ENCODE results near the gene BACH2. TPM values are rescaled to one million over a fixed set of nuclear protein-coding genes. Genes with fewer than 3 reads are reported as not detected.

The BACH2 gene
- total and polyA plus RNA-seq, 7 donors: 0.12 to 16.9 (median 5.9) TPM

DNA sequence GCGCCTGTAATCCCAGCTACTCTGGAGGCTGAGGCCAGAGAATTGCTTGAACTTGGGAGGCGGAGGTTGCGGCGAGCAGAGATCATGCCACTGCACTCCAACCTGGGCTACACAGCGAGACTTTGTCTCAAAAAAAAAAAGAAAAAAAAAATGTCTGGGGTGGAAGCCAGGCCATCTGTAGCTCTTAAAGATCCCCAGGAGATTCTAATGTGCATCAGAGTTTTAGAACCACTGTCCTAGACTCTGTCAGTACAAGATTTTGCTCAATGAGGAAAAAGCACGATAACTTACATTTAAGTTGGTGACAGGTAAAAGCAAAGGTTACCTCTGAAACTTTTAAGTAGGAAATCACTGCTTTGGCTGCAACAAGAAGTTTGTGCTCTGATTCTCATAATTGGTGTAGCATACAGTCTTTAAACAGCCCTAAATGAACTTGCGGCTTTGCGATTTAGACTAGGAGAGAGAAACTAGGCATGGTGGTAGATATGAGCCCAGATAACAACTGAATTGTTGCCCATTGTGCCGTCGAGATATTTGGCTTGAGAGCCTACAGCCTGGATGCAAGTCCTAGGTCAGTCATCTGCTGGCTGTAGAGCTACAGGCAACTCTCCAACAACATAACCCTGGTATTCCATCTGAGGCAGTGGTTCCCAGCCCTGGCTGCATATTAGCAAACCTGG, 67.2 kb downstream of the BACH2 start:
- no peak overlapping the region for H3K27ac ChIP-seq
- TF ChIP-seq, protein P1, sequence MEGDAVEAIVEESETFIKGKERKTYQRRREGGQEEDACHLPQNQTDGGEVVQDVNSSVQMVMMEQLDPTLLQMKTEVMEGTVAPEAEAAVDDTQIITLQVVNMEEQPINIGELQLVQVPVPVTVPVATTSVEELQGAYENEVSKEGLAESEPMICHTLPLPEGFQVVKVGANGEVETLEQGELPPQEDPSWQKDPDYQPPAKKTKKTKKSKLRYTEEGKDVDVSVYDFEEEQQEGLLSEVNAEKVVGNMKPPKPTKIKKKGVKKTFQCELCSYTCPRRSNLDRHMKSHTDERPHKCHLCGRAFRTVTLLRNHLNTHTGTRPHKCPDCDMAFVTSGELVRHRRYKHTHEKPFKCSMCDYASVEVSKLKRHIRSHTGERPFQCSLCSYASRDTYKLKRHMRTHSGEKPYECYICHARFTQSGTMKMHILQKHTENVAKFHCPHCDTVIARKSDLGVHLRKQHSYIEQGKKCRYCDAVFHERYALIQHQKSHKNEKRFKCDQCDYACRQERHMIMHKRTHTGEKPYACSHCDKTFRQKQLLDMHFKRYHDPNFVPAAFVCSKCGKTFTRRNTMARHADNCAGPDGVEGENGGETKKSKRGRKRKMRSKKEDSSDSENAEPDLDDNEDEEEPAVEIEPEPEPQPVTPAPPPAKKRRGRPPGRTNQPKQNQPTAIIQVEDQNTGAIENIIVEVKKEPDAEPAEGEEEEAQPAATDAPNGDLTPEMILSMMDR (IDR thresholded peaks at IDR 0.05): no peak
- no peaks in the 10 kb centered on the region for H3K27me3 ChIP-seq (ENCODE audit: insufficient read depth in 3 of 3, low read length in 2 of 3)
- ATAC-seq (peak in 3 of 4 donors; percentile 38 to 57 (median 47)), DNase-seq (no peak)
- no peaks in the 10 kb centered on the region for H3K36me3 ChIP-seq (ENCODE audit: insufficient read depth in 1 of 2, low read depth in 1 of 2)
- H3K4me1 ChIP-seq: peaks cover 43% of the 10 kb centered on the region
- H3K4me3 ChIP-seq: no peak overlapping the region
- 65 to 72% (median 70%) methylated on average over 10 of the region's 10 CpGs for WGBS, 3 donors
- no peaks in the 10 kb centered on the region for H3K9me3 ChIP-seq
- intact Hi-C loops (cut with DNase I): loop anchor here in 1 of 2 donors (10.0 kb wide), 1 partner anchor 165 kb away; no protein-coding TSS in a partner anchor

DNA sequence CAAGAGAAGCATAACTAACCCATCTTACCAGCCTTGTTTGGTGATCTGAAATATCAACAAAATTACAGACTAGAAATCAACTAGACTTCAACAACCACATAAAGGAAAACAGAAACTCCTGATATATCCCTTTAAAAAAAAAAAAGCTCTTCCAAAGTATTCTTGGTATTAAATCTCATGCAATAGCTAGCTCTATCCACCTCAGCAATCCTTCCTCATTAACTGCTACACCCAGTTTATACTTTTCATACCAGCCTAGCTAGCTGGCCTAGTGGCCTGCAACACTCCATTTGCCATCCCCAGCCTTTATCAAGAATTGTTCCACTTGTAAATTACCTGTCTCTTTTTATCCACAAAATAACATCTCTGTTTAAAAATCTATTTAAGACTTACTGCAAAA, 69.0 kb downstream of the BACH2 start:
- H3K4me3 ChIP-seq: no peak overlapping the region
- H3K27ac ChIP-seq: peak overlapping the region; percentile 27
- no peaks in the 10 kb centered on the region for H3K9me3 ChIP-seq
- H3K36me3 ChIP-seq (ENCODE audit: insufficient read depth in 1 of 2, low read depth in 1 of 2): no peaks in the 10 kb centered on the region
- intact Hi-C loops (cut with DNase I): loop anchor here in 1 of 2 donors (10.0 kb wide), 1 partner anchor 167 kb away; no protein-coding TSS in a partner anchor
- TF ChIP-seq, protein P1 (IDR thresholded peaks at IDR 0.05): no peak
- no peaks in the 10 kb centered on the region for H3K27me3 ChIP-seq (ENCODE audit: insufficient read depth in 3 of 3, low read length in 2 of 3)
- H3K4me1 ChIP-seq: peaks cover 36% of the 10 kb centered on the region
- peak; percentile 44 to 69 (median 61) for ATAC-seq
- no peak for DNase-seq

DNA sequence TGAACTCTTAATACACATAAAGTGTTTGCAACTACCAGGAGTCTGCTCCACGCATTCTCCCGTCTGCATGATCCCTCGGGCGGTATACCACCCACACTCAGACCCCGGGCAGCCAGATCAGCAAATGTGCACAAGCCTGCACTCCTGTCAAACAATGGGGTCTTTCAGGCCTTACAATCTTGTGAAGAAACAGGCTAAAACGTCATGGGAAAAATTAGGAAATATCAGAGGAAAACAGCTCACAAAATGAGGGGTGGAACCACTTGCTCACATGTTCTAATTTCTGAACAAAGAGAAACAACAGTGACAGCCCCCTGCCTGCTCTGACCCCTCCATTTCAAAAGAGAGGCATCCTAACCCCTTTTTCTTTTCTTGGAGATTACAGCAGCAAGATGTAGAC, 69.4 kb downstream of the BACH2 start:
- DNase-seq: no peak

DNA sequence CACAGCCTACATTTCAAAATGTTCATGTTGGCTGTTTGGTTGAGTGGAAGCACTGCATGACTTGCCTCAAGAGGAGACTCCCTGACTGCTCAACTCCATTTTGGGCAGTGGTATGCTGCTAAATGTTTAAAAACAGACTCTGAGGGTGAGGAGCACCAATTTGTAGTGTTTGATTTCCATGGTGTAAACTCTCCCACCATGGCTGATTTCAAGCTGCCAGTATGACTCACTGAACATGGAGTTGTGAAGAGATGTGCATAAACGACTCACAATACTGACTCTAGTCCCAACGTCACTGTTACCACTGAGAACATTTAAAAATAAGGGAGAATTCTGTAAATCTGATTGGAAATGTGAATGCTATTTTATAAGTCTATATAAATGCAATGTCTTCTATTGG, 70.4 kb downstream of the BACH2 start:
- no peak for DNase-seq
- Histone ChIP-seq H3K9me3 (no peaks in the 10 kb centered on the region), H3K4me3 (no peak overlapping the region), H3K27ac (no peak overlapping the region), H3K27me3 (ENCODE audit: insufficient read depth in 3 of 3, low read length in 2 of 3) (no peaks in the 10 kb centered on the region), H3K4me1 (peaks cover 31% of the 10 kb centered on the region), H3K36me3 (ENCODE audit: insufficient read depth in 1 of 2, low read depth in 1 of 2) (no peaks in the 10 kb centered on the region)
- TF ChIP-seq, protein P1 (IDR thresholded peaks at IDR 0.05): no peak
- 64 to 85% (median 66%) methylated on average over 2 of the region's 2 CpGs for WGBS, 3 donors
- intact Hi-C loops (cut with DNase I): loop anchor here in 1 of 2 donors (10.0 kb wide), 1 partner anchor 169 kb away; no protein-coding TSS in a partner anchor
- no peak for ATAC-seq

More for the DNA sequence above, 69.4 kb downstream of the BACH2 start:
- Histone ChIP-seq H3K9me3 (no peaks in the 10 kb centered on the region), H3K36me3 (ENCODE audit: insufficient read depth in 1 of 2, low read depth in 1 of 2) (no peaks in the 10 kb centered on the region), H3K27ac (peak overlapping the region; percentile 27), H3K4me1 (peaks cover 36% of the 10 kb centered on the region), H3K27me3 (ENCODE audit: insufficient read depth in 3 of 3, low read length in 2 of 3) (no peaks in the 10 kb centered on the region), H3K4me3 (no peak overlapping the region)
- ATAC-seq: no peak
- intact Hi-C loops (cut with DNase I): loop anchor here in 1 of 2 donors (10.0 kb wide), 1 partner anchor 168 kb away; no protein-coding TSS in a partner anchor
- TF ChIP-seq, protein P1 (IDR thresholded peaks at IDR 0.05): no peak
- 55 to 77% (median 76%) methylated on average over 6 of the region's 6 CpGs for WGBS, 3 donors
